ENCODE data around the gene LAPTM5.
"Not testable (repeated sequence)": the region's sequence is repeated elsewhere in the genome, so short reads cannot be mapped to it uniquely, and the experiment has no call there.

LAPTM5 gene

DNA sequence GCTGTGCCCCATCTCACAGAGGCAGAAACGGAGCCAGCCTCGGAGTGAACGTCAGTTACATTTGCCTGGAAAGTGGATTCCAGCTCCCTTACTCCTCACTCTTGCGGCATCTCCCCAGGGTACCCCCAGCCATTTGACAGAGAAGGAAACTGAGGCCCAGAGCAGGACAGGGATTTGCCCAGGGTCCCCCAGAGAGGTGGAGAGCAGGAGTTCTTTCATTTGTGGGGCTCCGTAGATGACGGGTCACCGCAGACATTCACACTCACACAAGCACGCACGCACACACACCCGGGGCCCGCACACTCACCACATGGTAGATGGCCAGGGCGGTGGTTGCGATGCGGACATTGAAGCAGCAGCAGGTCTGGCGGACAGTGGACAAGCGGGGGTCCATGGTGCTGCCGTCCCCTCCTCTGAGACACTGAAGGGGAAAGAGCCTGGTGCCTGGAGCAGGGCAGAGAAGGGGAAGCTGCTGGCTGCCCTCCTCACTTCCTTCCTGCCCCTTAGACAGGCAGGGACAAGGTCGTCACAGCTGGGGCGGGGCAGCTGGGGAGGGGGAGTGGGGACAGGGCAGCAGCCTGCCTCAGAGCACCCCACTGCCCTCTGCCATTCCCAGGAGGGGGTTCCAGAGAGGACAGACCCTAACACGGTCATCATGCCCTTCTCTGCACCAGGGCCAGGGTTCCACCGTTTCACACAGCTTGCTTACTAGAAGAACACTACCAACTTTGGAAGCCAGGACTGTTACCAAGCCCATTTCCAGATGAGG is at the start of gene LAPTM5:
LAPTM5 (minus strand) TSS at position 423 of the 769 bp plus-strand sequence; CDS start at position 394, 29 bp downstream.
- DNase-seq (ENCODE audit: insufficient read length, low spot score) (no peak), FAIRE-seq (no peak)

GRCh38 chr1:30806381-30807317 is 49.1 kb upstream of the LAPTM5 start:
- DNase-seq (ENCODE audit: insufficient read length, low spot score) (no peak), FAIRE-seq (no peak)

DNA sequence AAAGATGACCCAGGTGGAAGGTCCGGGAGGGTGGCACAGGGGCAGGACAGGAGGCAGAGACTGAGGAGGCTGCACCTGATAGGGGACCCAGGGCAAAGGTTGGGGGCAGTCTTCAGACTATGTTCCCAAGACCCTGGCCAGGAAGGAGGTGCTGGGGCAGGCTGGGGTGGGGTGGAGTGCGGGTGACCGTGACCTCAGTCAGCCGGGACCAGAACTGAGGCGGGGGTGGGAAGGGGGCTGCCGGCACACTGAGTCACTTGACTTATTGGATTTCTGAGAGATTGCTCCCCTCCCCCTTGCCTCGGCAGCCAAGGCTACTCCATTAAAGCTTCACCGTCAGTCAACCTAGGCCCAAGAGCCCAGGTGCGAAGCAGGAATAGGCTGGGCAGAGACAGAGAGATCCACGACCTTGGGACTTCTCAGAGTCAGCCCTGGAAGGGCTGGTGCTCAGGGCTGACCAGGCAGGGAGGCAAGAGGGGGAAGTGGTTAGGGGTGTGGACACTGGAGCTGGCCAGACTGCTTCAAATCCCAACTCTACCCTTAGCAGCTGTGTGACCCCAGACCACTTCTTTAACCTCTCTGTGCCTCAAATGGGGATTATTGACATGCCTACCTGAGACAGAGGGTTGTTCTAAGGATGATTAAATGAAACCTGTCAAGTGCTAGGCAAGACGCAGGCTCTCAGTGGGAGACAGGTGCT is 47.9 kb upstream of the LAPTM5 start:
- FAIRE-seq (no peak), DNase-seq (ENCODE audit: insufficient read length, low spot score) (no peak)

- DNase-seq (ENCODE audit: insufficient read length, low spot score) (no peak), FAIRE-seq (no peak)
These were observed 47.2 kb upstream of the LAPTM5 start for GRCh38 chr1:30804822-30805221.

DNA sequence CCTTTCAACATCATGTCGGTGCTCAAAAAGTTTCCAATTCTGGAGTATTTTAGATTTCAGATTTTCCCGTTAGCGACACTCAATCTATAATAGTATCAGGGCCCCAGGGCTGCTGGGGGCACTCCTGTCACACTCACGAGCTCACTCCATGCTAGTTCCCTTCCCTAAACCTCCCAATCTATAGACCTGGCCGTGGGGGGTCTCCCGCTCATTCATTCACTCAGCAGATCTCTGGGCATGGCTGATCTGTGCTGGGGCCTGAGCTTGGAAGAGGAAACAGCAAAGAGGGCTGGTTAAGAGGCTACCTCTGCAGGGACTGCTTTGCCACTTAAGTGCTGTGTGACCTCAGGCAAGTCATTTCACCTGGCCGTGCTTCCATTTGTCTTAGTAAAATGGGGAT is 46.8 kb upstream of the LAPTM5 start:
- DNase-seq (ENCODE audit: insufficient read length, low spot score) (no peak), FAIRE-seq (no peak)

GRCh38 chr1:30803562-30803961 is 46.0 kb upstream of the LAPTM5 start:
- DNase-seq (ENCODE audit: insufficient read length, low spot score) (no peak), FAIRE-seq (no peak)

DNA sequence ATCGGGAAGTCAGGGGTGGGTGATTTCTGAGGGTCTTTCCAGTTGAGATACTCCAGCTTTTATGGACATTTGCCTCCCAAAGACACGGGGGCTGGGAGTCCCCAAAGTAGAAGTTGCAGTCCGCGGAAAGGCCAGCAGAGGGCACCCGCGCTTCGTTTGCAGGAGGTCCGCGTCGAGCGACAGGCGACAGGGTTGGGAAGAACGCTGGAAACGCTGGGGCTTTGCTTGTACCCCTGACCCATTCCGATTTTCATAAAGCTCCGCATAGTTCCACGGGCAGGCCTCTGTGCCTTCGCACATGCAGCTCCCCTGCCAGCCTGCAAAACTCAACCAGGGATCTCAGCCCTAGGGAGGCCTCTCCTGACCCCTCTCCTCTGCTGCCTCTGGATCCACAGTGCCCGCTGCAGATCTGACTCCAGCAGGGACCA is 44.2 kb upstream of the LAPTM5 start:
- FAIRE-seq, result peak; percentile 87
- peak; percentile 78 for DNase-seq (ENCODE audit: insufficient read length, low spot score)

- DNase-seq (ENCODE audit: insufficient read length, low spot score) (no peak), FAIRE-seq (no peak)
These were observed 41.6 kb upstream of the LAPTM5 start for GRCh38 chr1:30799233-30799511.

DNA sequence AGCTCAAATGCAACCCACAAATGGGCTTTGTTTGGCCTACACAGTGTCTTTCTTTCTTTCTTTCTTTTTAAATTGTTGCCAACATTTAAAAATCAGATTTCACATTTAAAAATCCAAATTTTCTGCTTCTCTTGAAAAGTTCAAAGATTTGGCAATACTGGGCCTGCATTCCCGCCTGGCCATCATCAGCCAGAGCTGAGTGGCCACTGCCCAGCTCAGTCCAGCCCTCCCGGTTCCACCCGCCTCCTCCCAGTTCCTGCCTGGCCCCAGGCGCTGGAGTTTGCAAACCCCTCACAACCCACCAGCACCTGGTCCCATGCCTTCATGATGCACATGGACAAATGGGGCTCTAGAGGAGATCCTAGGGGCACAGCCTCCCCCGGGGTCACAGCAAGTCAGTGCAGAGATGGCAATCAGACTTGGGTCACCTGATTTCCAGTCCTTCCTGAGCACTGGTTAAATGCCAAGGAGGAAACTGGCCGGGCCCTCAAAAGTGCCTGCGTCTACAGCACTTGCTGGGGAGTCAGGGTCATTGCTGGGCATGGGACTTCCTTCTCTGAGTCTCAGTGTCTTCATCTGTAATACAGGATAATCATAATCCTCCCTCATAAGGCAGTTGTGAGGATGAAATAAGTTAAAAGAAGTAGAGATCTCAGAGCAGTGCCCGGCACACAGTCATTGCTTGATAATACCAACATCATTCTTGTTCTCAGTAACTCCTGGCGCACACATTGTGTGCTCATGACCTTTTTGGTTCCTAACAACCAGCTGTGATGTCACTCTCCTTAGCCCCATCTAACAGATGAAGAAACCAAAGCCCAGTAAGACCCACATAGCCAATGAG is 41.0 kb upstream of the LAPTM5 start:
- DNase-seq (ENCODE audit: insufficient read length, low spot score) (no peak), FAIRE-seq (no peak)

GRCh38 chr1:30795026-30795425 is 37.5 kb upstream of the LAPTM5 start:
- DNase-seq (ENCODE audit: insufficient read length, low spot score) (no peak), FAIRE-seq (no peak)

- no peak for FAIRE-seq
- no peak for DNase-seq (ENCODE audit: insufficient read length, low spot score)
These were observed 36.7 kb upstream of the LAPTM5 start for GRCh38 chr1:30794260-30794659.

- no peak for FAIRE-seq
- DNase-seq (ENCODE audit: insufficient read length, low spot score), result no peak
These were observed 35.6 kb upstream of the LAPTM5 start for GRCh38 chr1:30793209-30793608.

- no peak for FAIRE-seq
- DNase-seq (ENCODE audit: insufficient read length, low spot score), result no peak
These were observed 34.3 kb upstream of the LAPTM5 start for GRCh38 chr1:30791868-30792267.

DNA sequence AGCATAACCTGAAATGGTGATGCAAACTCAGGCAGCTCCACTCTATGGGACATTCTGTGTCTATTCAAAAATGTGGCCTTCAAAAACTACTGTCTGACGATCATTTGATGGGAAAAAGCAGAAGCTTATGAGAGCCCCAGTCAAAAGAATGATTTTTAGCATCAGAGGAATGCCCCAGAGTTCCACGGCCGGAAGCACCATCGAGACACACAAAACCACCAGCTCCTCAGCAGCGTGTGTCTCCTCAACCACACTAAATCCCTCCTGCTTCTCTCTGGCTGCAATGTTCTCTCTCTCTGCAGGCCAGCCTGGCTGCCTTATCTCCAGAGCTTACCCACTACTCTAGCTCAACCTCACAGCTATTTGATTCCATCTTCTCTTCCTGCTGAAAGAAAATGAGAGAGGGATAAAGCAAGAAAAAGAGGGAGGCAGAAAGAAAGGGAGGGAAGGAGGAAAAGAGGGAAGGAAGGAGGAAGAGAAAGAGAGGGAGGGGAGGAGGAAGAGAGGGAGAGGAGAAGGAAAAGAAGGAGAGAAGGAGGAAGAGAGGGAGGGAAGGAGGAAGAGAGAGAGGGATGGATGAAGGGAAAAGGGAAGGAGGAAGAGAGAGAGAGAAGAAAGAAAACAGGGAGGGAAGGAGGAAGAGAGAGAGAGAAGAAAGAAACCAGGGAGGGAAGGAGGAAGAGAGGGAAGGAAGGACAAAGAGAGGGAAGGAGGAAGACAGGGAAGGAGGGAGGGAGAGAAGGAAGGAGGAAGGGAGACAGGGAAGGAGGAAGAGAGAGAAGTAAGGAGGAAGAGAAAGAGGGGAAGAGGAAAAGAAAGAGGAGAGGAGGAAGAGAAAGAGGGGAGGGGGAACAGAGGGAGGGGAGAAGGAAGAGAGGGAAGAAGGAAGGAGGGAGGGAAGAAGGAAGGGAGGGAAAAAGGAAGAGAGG is 33.5 kb upstream of the LAPTM5 start:
- FAIRE-seq, result no peak
- no peak for DNase-seq (ENCODE audit: insufficient read length, low spot score)

DNA sequence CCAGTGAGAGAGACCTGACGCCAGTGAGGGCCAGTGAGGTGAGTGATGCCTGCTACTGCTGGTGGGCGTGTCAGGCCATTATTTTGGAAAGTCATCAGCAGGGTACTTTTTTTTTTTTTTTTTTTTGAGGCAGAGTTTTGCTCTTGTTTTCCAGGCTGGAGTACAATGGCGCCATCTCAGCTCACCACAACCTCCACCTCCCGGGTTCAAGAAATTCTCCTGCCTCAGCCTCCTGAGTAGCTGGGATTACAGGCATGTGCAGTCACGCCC is 32.6 kb upstream of the LAPTM5 start:
- FAIRE-seq, result not testable (repeated sequence)

DNA sequence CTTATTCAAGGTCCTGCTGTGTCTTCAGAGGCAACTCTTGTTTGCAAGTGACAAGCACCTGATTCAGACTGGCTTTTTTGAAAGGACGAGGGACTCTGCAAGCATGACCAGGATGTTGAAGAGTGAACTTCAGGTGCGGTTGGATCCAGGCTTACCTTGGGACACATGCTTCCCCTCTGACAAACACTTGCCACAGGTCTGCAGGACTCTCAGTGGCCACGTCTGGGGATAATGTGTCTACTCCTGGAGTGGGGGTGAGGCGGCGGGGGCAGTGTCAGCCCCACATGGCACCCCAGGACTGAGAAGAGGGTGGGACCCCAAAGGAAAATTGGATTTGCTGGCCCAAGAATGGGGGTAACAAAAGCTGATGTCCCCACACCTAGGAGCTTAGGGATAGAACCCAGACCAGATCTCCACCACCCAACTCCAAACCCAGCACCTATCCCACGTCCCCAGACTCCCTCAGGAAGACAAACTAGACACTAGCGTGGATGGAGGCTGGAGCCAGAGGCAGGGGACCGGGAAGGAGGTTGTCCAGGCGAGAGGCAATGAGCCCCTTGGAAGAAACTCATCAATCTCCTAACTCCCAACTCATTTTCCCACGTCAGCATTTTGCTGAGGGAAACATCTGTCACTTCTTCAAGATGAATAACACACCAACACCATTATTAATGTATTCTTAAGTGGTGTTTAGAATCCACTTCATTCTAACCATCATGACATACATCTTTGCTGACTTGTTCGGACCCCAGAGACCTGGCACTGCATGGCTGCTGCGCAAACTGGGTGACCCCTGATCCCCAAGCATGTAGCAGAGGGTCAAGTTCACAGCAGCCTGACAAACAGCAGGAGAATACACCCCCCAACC is 32.0 kb upstream of the LAPTM5 start:
- no peak for DNase-seq (ENCODE audit: insufficient read length, low spot score)
- no peak for FAIRE-seq

More for the DNA sequence above, 32.6 kb upstream of the LAPTM5 start:
- DNase-seq (ENCODE audit: insufficient read length, low spot score), result not testable (repeated sequence)

DNA sequence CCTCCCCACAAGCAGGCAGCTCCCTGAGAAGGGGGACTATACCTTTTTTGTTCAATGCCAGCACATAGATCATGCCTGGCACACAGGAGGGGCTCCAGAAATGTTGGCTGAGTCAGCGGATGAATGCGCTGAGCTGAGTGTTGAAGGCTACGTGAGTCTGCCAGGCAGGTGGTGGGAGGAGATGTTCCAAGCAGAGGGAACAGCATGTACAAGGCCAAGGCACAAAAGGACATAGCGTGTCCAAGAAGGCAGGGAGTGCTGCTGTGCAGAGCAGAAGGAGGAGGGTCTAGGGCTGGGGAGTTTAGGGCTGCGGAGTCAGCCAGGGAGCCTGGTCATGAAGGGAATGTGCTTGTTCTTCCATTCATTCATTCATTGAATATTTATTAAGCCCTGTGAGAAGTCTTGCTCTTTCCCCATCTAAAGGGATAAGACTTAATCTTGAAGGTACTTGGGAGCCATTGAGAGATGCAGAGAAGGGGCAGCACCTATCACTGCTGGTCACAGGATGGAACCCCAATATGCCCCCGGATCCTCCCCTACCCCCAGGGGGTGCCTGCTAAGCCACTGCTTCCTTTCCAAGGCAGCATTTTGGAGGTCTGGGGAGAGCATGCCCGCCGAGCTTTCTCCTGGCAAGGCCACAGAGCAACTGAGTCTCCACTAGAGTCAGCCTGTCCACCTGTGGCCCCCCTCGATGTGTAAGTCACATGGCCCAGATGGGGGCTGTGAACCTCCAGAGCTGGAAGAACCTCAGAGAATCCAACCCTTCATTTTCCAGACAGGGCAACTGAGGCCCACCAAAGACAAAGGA is 31.2 kb upstream of the LAPTM5 start:
- DNase-seq (ENCODE audit: insufficient read length, low spot score) (no peak), FAIRE-seq (no peak)
